GM21723 (cell line): Measurements from ENCODE around the gene CTRB1.
"Not testable (repeated sequence)": the region's sequence is repeated elsewhere in the genome, so short reads cannot be mapped to it uniquely, and the experiment has no call there.

Experiments used
- ATAC-seq: cut with Tn5 transposase; IDR thresholded peaks from one replicate; pipeline ENCODE4 v1.9.1; 2021; ENCODE audit warnings: mild to moderate bottlenecking, moderate library complexity; ENCODE audit not compliant: unreplicated experiment

The CTRB1 gene

GRCh38 chr16:75203667-75204409 is 14.9 kb upstream of the CTRB1 start:
- no peak for ATAC-seq

DNA sequence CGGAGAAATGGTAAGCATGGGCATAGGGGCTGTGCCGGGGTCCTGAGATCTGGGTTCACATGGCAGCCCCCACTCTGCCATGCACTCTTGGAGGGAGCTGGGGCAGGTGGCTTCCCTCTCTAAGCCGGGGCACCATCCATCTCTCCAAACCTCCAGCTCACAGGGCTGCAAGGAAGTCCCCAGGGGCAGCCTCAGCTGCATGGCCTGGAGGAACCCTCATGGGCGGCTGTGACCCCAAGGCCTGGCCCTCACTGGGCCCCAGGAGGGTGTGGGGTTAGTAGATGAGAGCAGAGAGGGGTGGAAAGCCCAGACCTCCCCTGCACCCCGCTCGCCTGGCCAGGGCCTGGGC is 14.4 kb upstream of the CTRB1 start:
- ATAC-seq = no peak

DNA sequence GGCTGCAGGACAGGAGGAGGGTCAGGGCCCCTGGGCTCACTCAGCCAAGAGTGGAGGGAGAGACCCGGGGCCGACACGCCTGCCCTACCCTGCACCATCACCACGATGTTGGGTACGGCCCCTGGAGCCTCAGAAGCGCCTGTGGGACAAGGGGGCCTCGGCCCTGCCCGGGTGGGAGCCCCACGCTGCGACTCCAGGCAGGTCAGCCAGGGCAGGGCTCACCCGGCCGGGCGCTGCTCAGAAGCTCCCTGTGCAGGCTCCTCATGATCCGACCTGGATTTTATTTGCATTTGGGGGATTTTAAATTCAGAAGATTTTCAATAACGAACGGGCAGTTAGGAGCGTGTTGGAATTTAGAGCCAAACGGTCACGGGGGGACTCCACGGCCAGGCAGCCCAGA is 13.9 kb upstream of the CTRB1 start:
- ATAC-seq = not testable (repeated sequence)

- not testable (repeated sequence) for ATAC-seq
Measured at GRCh38 chr16:75205438-75205837, 13.3 kb upstream of the CTRB1 start.

DNA sequence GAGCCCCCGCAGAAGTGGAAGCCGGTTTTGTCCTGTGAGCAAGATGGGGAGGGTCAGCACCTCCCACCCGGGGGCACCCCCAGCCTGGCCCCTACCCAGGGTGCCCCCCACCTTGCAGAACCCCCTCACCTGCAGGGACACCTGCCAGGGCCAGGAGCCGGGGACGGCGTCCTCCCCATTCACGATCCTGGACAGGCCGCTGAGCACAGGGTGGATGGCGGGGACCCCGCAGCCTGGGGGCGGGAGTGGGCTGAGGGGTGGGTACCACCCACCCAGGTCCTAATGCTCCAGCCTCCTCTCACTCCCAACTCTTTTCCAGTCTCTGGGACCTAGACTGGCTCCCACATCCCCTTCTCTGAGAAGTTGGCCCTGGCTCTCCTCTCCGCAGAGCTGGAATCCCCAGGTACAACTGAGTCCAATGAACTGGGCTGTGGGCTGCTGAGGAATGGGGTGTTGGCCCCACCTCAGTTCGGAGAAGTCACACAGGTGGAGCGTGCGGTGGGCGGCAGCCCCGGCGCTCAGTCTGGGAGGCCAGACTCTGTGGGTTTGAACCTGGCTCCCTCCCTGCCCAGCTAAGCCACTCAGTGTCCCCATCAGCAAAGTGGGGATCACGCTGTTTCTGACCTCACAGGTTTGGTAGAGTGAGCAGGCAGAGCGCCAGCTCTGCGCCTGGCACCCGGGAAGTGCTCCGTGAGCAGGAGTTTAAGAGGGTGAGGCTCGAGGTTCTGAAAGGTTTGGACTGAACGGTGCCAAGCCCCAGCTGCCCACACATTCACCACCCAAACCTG is 12.6 kb upstream of the CTRB1 start:
- ATAC-seq = not testable (repeated sequence)

DNA sequence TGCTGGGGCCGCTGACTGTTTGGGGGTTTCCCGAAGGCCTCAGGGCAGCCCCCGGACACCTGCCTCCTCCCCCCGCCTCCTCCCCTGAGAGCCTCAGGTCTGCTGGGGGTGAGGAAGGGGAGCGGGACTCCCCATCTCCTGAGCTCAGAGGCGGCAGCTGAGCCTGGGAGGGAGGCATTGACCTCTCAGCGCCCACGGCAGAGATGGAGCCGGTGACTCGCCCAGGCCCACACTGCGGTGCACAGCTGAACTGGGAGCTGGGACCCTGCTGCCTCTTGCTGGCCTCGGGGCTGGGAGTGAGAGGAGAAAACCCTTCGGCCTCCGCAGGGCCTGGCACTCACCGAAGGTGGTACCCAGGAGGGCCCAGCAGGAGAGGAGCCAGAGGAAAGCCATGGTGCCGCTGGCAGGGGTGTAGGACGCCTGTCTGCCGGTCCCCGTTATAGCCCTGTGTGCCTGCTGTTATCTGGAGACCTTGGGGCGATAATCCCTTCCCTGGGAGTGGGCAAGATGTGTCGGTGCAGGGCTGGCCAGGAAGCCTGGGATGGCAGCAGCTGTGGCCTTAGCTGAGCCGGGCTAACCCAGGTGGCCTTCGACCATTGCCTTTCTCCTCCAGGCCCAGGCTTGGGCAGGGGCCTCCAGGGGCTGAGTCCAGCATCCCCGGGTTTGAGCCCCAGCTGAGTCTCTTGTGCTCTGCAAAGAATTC is 11.9 kb upstream of the CTRB1 start, which contains the start of gene CTRB2:
Gene CTRB2 (minus strand): TSS at position 413 of the 703 bp plus-strand sequence. CDS start 20 bp downstream, at position 393.
- ATAC-seq = no peak

DNA sequence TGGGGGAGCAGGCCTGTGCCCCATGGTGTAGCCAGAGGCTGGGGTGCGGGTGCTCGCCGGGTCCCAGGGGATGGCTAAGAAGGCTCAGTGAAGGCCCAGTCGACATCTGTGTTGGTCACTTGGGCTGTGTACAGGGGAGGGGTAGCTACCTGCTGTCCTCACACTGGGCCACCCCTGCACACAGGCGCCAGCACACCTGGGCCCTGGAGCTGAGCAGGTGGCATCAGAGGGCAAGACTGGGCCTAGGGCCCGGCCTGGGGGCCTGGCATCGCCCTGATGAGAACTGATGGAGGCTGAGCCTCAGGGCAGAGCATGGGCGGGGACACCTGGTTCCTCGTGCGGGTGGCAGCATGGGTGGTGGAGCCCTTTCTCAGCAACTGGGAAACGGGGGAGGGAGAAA is 11.0 kb upstream of the CTRB1 start:
- ATAC-seq = no peak

DNA sequence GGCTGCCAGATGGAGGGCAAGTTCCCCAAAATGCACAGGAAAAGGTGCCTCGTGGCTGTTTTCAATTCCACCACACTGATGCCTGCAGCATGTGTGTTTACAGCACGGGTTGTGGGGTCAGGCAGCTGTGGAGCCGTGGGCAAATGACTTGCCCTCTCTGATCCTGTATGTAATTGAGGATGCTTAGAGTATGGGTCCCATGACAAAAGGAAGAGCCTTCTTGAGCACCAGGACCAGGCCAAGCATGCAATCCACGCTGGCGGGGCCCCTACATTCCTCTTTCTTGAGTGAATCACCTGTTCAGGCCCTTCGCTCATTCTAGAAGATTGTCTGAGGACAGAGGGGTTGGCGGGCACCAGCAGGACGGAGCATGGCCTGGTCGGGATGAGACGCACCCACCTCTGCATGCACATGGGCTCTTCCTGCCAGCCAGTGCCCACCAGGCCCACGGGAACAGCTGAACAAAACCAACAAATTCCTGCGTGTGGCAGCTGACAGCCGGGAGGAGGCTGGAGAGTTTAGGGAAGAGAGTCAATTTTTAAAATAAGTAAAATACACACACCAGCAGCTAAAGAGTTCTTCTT is 10.5 kb upstream of the CTRB1 start:
- ATAC-seq = no peak

DNA sequence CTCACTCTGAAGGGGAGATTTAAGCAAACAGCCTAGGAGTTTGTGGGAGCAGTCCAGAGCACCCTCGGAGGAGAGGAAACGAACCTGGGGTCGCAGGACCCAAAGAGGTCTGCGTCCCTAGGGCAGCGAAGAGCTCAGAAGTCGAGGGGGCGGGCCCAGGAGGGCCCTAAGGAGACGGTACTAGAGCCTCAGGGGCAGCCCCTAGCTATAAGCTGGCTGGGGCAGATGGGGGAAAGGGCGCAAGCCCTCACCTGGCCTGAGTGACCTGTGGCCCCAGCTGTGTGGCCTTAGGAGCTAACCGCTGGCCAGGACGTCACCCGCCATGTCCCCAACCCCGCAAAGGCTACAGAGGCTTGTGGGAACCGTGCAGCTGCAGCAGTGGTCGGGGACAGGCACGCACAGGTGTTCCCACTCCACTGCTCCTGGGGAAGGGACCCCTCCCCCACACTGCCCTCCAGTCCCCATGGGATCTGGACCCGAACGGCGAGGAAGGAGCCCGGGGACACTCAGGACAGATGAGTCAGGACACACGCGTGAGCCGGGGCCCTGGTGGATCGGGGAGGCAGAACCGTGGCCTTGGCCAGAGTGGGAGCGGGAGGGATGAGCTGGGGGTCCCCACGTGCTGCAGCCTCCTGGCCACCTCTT is 9.8 kb upstream of the CTRB1 start:
- no peak for ATAC-seq

- ATAC-seq = not testable (repeated sequence)
Measured at GRCh38 chr16:75209514-75209913, 9.3 kb upstream of the CTRB1 start.

- ATAC-seq = no peak
Measured at GRCh38 chr16:75209944-75210343, 8.8 kb upstream of the CTRB1 start.

- not testable (repeated sequence) for ATAC-seq
Measured at GRCh38 chr16:75211286-75211685, 7.5 kb upstream of the CTRB1 start.

DNA sequence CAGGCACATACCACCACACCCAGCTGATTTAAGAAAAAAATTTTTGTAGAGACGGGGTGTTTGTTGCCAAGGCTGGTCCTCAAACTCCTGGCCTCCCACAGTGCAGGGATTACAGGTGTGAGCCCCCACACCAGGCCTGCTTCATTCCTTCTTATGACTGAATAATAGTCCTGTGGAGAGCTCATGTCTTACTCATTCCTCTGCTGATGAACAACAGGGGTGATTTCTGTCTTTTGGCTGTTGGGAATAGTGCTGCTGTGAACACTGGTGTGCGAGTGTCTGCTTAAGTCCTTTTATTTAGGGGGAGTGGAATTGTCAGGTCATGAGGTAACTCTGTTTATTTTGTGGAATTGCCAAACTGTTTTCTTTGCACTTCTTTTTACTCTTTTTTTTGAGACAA is 2.7 kb upstream of the CTRB1 start:
- no peak for ATAC-seq

- ATAC-seq = no peak
Measured at GRCh38 chr16:75216576-75216975, 2.2 kb upstream of the CTRB1 start.

- no peak for ATAC-seq
Measured at GRCh38 chr16:75217389-75217851, 1.4 kb upstream of the CTRB1 start.

DNA sequence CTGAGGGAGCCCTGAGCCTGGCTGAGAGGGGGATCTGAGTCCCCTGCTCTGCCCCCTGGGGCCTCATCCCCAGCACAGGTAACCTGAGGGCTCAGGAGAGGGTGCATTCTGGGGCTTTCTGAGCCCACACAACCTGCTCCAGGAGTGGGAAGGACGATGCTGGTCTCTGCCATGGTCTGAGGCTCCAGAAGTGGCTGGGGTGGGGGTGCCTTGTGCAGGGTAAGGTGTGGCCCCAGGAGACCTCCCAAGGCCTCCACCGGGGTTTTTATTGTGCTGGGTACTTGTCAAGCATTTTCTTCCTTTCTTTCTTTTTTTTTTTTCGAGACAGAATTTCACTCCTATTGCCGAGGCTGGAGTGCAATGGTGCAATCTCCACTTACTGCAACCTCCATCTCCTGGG is 300 bp downstream of the CTRB1 start:
- no peak for ATAC-seq

DNA sequence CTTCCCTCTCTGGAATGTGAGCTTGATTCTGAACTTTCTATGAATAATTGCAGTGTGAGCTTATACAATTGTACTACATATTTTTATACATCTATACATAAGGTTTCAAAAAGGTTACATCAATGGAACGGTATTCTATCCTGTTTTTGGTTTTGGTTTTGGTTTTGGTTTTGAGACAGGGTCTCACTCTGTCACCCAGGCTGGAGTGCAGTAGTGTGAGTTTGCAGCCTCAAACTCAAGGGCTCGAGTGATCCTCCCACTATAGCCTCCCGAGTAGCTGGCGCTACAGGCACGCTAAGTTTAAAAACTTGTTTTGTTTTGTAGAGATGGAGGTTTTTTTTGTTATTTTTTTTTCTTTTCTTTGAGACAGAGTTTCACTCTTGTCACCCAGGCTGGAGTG is 1.1 kb downstream of the CTRB1 start:
- no peak for ATAC-seq

- no peak for ATAC-seq
Measured at GRCh38 chr16:75222271-75222783, 3.5 kb downstream of the CTRB1 start.

GRCh38 chr16:75223129-75223528 is 4.3 kb downstream of the CTRB1 start:
- ATAC-seq = not testable (repeated sequence)

DNA sequence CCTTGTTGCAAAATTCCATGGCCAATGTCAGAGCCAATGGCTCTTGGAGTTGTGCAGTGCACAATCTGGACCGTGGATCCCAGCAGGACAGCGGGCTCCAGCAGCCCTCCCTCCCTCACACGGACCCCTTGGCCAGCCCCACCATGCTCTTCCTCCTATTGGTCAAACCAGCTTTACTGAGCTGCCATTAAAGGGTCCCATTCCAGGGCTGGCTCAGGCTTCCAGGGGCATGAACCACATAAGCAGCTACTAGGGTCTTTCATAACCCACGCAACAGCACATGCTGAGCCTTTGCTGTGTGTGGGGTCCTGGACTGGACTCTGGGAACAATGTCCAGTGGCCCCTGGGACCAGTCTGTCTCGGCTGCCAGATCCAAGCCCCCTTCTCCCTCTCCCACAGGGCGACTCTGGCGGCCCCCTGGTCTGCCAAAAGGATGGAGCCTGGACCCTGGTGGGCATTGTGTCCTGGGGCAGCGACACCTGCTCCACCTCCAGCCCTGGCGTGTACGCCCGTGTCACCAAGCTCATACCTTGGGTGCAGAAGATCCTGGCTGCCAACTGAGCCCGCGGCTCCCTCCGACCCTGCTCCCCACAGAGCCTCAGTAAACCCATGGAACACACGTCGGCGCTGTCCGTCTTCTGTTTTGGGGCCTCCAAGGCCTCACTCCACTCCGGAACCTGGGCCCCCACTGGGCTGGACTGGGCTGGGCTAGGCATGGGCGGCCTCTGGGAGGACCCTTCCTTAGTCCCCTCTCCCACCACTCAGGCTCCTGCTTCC is 5.7 kb downstream of the CTRB1 start:
- ATAC-seq = no peak
